T-helper 1 cell (primary cell): ENCODE results near the gene CADPS.

Experiments used
- DNase-seq, 5 donors: peaks; one replicate each; pipeline ENCODE4 v3.0.0-alpha.2; 2012 to 2020

Gene CADPS

DNA sequence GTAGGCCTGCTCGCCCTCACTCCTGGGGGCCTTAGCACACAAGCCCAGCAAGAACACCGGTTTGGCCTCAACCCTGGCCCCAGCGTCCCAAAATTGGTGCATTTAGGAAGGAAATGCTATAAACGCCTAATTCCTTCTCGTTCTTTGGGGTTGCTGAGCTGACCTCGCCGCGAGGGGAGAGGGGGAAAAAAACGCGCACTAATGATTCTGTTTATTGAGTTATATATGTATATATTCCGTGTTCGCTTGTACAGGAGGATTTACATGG lies 505.8 kb downstream of the CADPS start:
- DNase-seq: no peak

DNA sequence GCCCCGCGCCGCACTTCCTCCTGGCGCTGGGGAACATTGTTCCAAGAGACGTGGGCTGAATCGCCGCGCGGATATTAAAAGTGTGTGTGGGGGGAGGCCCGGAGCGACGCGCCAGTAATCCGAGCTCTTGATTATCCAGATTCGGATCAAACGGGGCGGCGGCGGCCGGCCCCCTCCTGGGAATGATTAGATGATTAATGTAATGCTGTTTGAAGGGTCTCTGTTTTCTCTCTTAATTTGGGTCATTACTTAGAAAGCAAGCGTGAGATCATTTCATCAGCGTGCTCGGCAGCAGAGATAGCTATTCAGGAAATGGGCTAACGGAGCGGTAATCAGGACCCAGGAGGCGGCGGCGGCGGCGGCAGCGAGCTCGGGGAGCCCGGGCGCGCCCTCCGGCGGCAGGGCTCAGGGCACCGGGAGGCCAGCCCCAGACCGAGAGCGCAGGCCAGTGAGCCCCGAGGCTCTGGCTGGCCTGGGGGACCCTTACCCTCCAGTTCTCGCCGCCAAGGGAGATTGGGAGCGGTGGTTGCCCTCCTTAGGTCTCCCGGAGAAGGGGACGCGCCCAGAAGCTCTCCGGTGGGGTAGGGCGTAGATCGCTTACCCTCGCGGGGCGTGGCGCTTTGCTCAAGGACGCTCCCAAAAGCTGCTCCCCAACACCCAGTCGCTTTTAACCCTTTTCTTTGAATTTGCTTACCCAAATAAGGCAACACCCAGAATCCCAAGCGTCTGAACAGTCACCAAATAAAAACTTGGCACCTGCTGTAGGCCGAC lies 506.3 kb downstream of the CADPS start:
- DNase-seq: no peak

DNA sequence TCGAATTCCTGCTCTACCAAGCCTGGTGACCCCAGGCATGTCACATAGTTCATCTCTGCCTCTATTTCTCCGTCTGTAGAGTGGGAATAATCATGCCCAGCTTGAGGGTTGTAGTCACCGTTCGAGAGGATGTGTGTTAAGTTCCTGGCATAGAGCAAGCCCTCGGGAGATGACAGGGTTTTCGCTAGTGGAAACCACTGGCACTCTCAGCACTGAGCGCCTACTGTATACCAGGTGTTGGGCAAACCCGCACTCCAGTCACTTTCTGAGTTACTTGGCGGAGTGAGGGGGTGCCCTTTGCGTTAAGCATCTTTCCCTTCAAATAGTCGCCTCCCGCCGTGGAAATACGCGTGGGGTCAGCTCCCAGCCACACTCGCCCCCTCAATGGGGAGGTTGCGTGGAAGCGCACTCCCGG lies 506.9 kb downstream of the CADPS start:
- DNase-seq: no peak

DNA sequence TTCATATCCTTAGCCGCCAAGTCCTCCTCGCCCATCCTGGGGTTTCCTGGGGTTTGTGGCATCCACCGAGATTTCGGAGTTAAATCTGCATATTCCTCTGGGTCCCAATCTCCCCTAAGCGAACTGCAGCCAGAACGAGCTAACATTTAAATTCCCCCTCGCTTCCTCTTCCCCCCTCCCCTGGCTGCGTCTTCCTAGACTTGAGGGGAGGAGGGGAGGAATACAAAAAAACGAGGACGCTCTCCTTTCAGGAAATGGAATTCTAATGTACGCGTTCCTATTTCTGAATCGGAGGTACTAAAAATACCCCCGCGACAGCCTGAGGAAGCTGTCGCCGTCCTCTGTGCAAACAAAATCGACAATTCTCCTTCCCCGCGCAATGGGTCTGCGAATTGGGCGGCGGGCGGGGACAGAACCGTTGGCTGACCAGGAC lies 507.4 kb downstream of the CADPS start:
- no peak for DNase-seq

DNA sequence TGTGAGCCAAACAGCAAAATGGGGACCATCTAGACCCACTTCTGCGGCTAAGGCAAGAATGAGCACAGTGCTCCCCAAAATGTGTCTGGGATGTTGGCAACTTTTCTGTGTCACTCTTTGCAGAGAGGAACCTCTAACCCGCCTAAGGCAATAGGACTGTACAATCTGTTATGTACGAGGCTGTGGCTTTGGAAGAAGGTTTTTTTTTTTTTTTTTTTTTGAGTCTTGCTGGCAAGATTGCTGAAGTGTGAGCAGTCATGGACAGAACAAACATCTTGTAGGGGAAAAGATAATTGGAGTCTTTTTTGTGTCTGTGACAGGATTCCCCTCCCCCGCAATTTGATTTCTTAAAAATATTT lies 509.1 kb downstream of the CADPS start:
- no peak for DNase-seq

DNA sequence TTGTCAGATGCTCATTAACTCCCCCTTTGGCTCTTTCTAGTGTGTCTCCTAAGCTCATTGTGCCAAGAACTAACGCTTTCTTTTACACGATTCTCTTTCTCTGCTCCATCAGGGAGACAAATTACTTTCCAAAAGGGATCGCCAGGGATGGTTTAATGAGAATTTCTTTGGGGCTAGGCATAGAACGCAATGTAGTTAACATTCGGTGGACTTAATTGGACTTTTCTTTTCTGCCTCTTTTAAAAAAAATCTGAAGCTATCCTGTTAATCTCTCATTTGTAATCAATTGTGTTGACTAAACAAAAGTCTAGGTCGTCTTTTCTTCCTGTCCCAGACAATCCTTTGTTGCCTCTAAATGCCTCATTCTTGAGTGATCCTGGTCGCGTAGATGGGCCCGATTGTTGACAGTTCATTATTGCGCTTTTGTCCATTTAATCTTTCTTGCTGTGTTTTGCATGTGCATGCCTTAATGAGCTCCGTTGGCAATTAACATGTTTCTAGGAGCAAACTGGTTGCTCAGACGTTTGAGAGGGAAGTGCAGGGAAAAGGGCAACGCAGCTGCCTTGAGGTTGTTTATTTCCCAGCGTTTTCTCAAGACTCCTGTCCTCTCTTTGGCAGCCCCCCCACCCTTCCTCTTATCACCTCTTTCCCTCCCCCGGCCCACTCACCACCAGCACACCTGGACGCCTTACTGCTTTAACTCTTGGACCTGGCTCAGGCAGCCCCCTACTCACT lies 509.7 kb downstream of the CADPS start:
- DNase-seq: no peak

DNA sequence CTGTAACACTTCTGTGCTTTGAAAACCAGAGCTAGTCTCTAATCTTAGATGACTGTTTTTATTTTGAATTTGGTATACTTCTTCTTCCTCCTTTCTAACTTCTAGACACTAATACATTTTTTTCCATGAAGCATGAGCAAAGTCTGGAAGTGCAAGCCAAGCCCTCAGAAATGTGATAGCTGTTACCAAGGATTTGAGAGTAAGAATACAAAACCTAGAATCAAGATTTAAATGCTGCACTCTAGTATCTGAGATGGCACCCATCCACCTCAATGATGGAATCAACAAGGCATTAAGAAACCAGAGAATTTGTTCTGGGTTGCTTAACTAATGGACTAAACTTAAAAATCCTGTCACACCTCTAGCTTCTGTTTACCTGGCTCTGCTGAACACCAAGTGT lies 511.0 kb downstream of the CADPS start:
- no peak for DNase-seq

DNA sequence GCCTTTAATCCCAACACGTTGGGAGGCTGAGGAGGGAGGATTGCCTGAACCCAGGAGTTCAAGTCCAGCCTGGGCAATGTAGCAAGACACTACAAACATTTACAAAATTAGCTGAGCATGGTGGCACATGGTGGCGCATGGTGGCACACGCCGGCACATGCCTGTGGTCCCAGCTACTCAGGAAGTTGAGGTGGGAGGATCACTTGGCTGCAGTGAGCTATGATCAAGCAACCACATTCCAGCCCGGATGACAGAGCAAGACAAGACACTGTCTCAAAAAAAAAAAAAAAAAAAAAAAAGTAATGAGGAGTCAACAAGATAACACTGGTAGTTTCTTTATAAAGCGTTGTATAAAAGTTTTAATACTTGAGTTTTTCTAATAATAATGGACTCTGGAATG lies 511.9 kb downstream of the CADPS start:
- DNase-seq: no peak

DNA sequence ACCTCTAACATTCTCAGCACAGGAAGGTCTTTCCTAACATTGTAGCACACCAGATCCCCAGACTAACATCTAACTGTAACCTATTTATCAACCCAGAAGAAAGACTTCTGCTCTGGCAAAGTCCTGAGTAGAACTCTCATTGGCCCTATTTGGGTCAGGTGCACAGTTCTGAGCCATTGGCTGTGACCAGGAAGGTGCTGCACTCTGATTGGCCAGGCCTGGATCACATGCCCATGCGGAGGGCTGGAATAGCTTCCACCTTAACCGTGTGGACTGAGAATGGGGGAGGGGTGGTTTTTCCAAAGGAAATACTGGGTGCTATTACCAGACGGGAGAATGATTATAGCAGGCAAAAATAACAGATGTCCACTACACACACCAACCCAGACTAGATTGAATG lies 513.4 kb downstream of the CADPS start:
- no peak for DNase-seq

DNA sequence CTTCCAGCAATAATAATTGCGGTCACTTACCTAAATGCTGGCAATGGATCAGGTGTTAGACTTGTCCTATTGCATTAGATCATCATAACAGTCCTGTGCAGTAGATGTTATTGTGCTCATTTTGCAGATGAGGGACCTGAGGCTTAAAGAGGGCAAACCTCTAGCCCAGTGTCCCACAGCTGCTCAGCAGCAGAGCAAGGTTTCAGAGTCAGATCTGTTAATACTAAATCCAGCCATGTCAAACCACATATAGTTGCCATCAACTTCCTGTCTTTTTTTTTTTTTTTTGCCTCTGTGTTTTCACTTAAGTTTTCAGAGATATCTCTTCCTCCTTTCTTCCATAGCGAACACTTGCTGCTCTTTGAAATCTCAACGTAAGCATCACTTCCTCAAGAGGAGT lies 514.0 kb downstream of the CADPS start:
- DNase-seq: no peak

DNA sequence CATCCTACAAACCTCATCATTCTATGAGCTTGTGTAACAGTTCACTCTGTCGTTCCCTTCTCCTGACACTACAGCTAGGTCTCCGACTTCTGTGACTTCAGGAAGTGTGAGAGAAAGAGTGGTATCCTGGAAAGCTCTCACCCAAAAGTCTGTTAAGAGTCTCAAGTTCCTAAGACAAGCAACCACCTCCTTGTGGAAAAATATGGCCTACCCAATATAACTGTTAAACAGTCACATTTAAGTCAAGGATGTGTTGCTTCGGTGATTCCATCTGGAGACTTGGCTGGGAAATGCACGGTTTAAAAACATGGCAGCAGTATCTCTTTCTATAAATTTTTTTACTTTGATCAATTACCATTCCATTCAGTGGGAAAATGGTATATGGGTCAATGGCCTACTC lies 515.7 kb downstream of the CADPS start:
- no peak for DNase-seq

DNA sequence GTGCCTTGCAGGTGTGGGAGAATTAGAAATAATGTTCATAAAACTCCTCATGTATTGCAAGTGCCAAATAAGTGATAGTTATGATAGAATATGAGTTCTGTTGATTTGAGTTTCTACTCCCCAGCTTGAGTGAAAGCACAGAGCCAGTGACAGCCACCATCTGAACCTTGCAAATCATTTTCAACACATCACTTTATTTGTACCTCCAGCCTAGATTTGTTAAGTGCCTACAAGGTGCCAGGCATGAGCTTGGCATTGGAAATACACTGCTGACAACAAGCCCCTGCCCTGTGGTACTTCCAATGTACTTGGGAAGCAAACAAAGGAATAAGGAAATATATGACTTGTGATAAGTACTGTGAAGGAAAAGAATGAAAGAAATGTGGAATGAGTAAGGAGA lies 518.9 kb downstream of the CADPS start:
- DNase-seq: no peak

DNA sequence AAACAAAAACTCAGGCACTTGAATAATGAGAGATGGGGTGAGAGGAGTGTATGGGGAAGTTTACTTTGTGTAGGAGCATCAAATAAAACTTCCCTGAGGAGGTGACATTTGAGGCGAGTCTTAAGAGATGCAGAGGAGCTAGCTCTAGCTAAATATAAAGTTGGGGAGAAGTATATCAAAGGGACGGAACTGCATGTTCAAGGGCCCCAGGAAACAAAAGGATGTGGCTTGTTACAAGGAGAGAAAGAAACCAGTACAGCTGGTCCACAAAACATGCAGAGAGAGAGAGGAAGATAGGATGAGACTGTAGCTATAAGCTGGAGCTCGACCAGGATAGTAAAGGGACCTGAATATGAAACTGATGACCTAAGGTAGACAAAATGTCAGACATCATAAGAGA lies 519.5 kb downstream of the CADPS start:
- no peak for DNase-seq
